Vagina (tissue), 2 donors: ENCODE results near the gene ARID5B.

Experiments
- POLR2AphosphoS5 ChIP-seq, 2 donors: sonication (generic); formaldehyde crosslinking; IDR thresholded peaks; one replicate each; pipeline ENCODE4 v1.9.0; 2017; ENCODE audit warnings: antibody characterized with exemption in 2 of 2, mild to moderate bottlenecking in 2 of 2, low read depth in 1 of 2; ENCODE audit not compliant: insufficient read depth in 1 of 2
- TF ChIP-seq, protein P1 (sequence below), 3 experiments: fragments of 450-650 bp in 2 of 3; fragments of 200-600 bp in 1 of 3; sonication (generic) in 1 of 3; IDR thresholded peaks; one replicate each; pipeline ENCODE4 v1.5.1; 2017 to 2019; ENCODE audit warnings: antibody characterized with exemption in 3 of 3, mild to moderate bottlenecking in 2 of 3, moderate library complexity in 2 of 3

DNA sequence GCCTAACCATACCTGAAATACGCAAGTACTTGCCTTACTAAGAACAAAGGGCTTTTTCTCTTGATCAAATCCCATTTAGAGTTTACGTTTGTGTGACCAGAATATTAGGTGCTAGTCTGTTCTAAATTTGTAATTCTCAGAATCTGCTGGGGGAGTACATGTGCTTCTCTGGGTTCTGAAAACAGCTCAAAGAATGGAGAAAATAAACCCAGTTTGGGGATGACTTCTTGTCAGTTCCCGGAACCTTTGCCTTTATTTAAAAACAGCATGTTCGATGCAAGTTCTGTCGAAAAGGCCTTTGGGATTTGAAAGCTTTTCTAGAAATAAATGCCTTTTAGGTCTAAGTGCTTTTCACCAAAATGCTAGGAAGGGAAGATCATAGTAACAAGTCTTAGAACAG, 147.0 kb downstream of the ARID5B start:
- TF ChIP-seq, protein P1, sequence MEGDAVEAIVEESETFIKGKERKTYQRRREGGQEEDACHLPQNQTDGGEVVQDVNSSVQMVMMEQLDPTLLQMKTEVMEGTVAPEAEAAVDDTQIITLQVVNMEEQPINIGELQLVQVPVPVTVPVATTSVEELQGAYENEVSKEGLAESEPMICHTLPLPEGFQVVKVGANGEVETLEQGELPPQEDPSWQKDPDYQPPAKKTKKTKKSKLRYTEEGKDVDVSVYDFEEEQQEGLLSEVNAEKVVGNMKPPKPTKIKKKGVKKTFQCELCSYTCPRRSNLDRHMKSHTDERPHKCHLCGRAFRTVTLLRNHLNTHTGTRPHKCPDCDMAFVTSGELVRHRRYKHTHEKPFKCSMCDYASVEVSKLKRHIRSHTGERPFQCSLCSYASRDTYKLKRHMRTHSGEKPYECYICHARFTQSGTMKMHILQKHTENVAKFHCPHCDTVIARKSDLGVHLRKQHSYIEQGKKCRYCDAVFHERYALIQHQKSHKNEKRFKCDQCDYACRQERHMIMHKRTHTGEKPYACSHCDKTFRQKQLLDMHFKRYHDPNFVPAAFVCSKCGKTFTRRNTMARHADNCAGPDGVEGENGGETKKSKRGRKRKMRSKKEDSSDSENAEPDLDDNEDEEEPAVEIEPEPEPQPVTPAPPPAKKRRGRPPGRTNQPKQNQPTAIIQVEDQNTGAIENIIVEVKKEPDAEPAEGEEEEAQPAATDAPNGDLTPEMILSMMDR (IDR thresholded peaks at IDR 0.05): no peak
- TF ChIP-seq POLR2AphosphoS5 (IDR thresholded peaks at IDR 0.05; ENCODE audit: insufficient read depth in 1 of 2, low read depth in 1 of 2): no peak
